Caco-2 (cell line): Measurements from ENCODE around the gene XIAP. TPM values are rescaled to one million over a fixed set of nuclear protein-coding genes. Genes with fewer than 3 reads are reported as not detected.
"Not testable (repeated sequence)": the region's sequence is repeated elsewhere in the genome, so short reads cannot be mapped to it uniquely, and the experiment has no call there.

ENCODE experiments used
- BruUV-seq: library from RNA; stranded (reverse); fragments of 400-500 nt; replicated peaks from 2 replicates; lab custom pipeline; 2021; lab: Mats Ljungman, UMichigan
- CTCF ChIA-PET: fragments of 300-600 bp; sonication (Branson Sonifier 250); formaldehyde crosslinking; loops from one replicate; lab custom pipeline; 2022; ENCODE audit warnings: antibody characterized with exemption; lab: Charles Lee
- POLR2A ChIA-PET: fragments of 300-600 bp; sonication (Branson Sonifier 250); formaldehyde crosslinking; loops from one replicate; lab custom pipeline; 2022; ENCODE audit warnings: antibody characterized with exemption; lab: Charles Lee
- DNase-seq, 2 experiments: peaks; one replicate each; pipeline versions ENCODE4 v3.0.0 to v3.0.0-alpha.2; 2020 to 2022
- H3K27me3 ChIP-seq: replicated peaks from 2 replicates; pipeline ENCODE4 v1.6.0; 2011; ENCODE audit warnings: low read length; ENCODE audit not compliant: control insufficient read depth, insufficient read depth
- H3K36me3 ChIP-seq: 2 replicates; pipeline ENCODE4 v1.5.1; 2011; ENCODE audit warnings: low read length; ENCODE audit not compliant: control insufficient read depth, insufficient read depth
- H3K4me1 ChIP-seq: fragments of 250-450 bp; sonication (Bioruptor Pico); 2 replicates; pipeline ENCODE4 v1.5.1; 2020; ENCODE audit warnings: mild to moderate bottlenecking
- H3K4me3 ChIP-seq: 2 replicates; pipeline ENCODE4 v1.5.1; 2011; ENCODE audit warnings: low read depth, mild to moderate bottlenecking, control low read depth, low read length
- H3K9me3 ChIP-seq: fragments of 250-450 bp; sonication (Bioruptor Pico); 2 replicates; pipeline ENCODE4 v1.5.1; 2020; ENCODE audit warnings: mild to moderate bottlenecking, moderate library complexity
- H3K27ac Mint-ChIP-seq: one replicate; pipeline ENCODE4 v1.8.0; 2022; ENCODE audit warnings: mixed read lengths; ENCODE audit not compliant: unreplicated experiment
- H3K27me3 Mint-ChIP-seq: one replicate; pipeline ENCODE4 v1.8.0; 2022; ENCODE audit warnings: mixed read lengths; ENCODE audit not compliant: insufficient read depth, unreplicated experiment
- H3K36me3 Mint-ChIP-seq: one replicate; pipeline ENCODE4 v1.8.0; 2022; ENCODE audit warnings: mild to moderate bottlenecking, mixed read lengths; ENCODE audit not compliant: insufficient read depth, unreplicated experiment
- H3K4me1 Mint-ChIP-seq: one replicate; pipeline ENCODE4 v1.8.0; 2022; ENCODE audit warnings: low read depth, mixed read lengths; ENCODE audit not compliant: unreplicated experiment
- H3K4me3 Mint-ChIP-seq: one replicate; pipeline ENCODE4 v1.8.0; 2022; ENCODE audit warnings: mild to moderate bottlenecking, moderate library complexity, mixed read lengths; ENCODE audit not compliant: unreplicated experiment
- H3K9me3 Mint-ChIP-seq: one replicate; pipeline ENCODE4 v1.8.0; 2022; ENCODE audit warnings: mixed read lengths; ENCODE audit not compliant: unreplicated experiment
- CTCF ChIP-seq, 2 experiments: fragments of 200-600 bp in 1 of 2; IDR thresholded peaks; 1 replicate in 1 of 2; 2 replicates in 1 of 2; pipeline versions ENCODE4 v1.5.1 to v1.8.0; 2011 to 2022; ENCODE audit warnings: antibody characterized with exemption in 1 of 2, control low read depth in 1 of 2, inconsistent platforms in 1 of 2, low read depth in 1 of 2, low read length in 1 of 2, mild to moderate bottlenecking in 1 of 2, moderate library complexity in 1 of 2; ENCODE audit not compliant: insufficient read depth in 1 of 2, severe bottlenecking in 1 of 2, unreplicated experiment in 1 of 2
- intact Hi-C: fragments of 100-400 bp; cut with micrococcal nuclease; formaldehyde crosslinking; loops from one replicate; pipeline ENCODE4 v1.10.0; 2022; ENCODE audit not compliant: unreplicated experiment
- total RNA-seq: library from RNA; stranded (reverse); gene quantifications from 2 replicates; pipeline ENCODE4 v1.2.3, GENCODE V29; 2022

The XIAP gene
- total RNA-seq, 1 experiment from 2014 or later, result 25.9 TPM

- Histone ChIP-seq H3K4me1 (no peaks in the 10 kb centered on the region), H3K36me3 (no peaks in the 10 kb centered on the region), H3K27me3 (no peaks in the 10 kb centered on the region), H3K4me3 (no peak overlapping the region), H3K9me3 (no peaks in the 10 kb centered on the region)
- Mint-ChIP-seq H3K27me3 (no peaks in the 10 kb centered on the region), H3K4me1 (peaks cover 6% of the 10 kb centered on the region), H3K36me3 (no peaks in the 10 kb centered on the region), H3K9me3 (no peaks in the 10 kb centered on the region), H3K4me3 (no peak overlapping the region), H3K27ac (no peak overlapping the region)
- no peak for TF ChIP-seq CTCF (IDR thresholded peaks at IDR 0.05; ENCODE audit: insufficient read depth in 1 of 2, low read depth in 1 of 2, low read length in 1 of 2, severe bottlenecking in 1 of 2, unreplicated experiment in 1 of 2)
- POLR2A ChIA-PET, result interaction anchor here (0.9 kb wide), 1 partner anchor 24 kb away, joined by 3 read pairs; the partner anchor contains the start of gene XIAP
- BruUV-seq, result no TSS peak
- intact Hi-C loops, result loop anchor here (10.0 kb wide), 1 partner anchor 209 kb away; no protein-coding TSS in a partner anchor
- CTCF ChIA-PET, result interaction anchor here (0.7 to 2.3 kb wide), 2 partner anchors 58 to 127 kb away, joined by 3 to 8 read pairs; no protein-coding TSS in a partner anchor
- no peak for DNase-seq
Observed at GRCh38 chrX:123835661-123836371, 24.0 kb upstream of the XIAP start.

GRCh38 chrX:123845129-123845528 is 14.7 kb upstream of the XIAP start:
- H3K36me3 Mint-ChIP-seq, CTCF ChIA-PET, POLR2A ChIA-PET, H3K27ac Mint-ChIP-seq, H3K9me3 Mint-ChIP-seq, H3K27me3 ChIP-seq, H3K4me3 ChIP-seq, H3K9me3 ChIP-seq, H3K4me1 Mint-ChIP-seq, H3K4me3 Mint-ChIP-seq, DNase-seq, H3K36me3 ChIP-seq, BruUV-seq, H3K27me3 Mint-ChIP-seq, H3K4me1 ChIP-seq, intact Hi-C loops: not testable (repeated sequence)

- H3K27ac Mint-ChIP-seq, result no peak overlapping the region
- Histone ChIP-seq H3K4me1 (no peaks in the 10 kb centered on the region), H3K9me3 (no peaks in the 10 kb centered on the region), H3K27me3 (no peaks in the 10 kb centered on the region), H3K36me3 (no peaks in the 10 kb centered on the region), H3K4me3 (no peak overlapping the region)
- peaks cover 8% of the 10 kb centered on the region for H3K4me1 Mint-ChIP-seq
- H3K36me3 Mint-ChIP-seq, result no peaks in the 10 kb centered on the region
- H3K27me3 Mint-ChIP-seq, result no peaks in the 10 kb centered on the region
- intact Hi-C loops, result no loop called here
- no peak for DNase-seq
- CTCF ChIA-PET, result no interaction called here
- no peak for TF ChIP-seq CTCF (IDR thresholded peaks at IDR 0.05; ENCODE audit: insufficient read depth in 1 of 2, low read depth in 1 of 2, low read length in 1 of 2, severe bottlenecking in 1 of 2, unreplicated experiment in 1 of 2)
- no peak overlapping the region for H3K4me3 Mint-ChIP-seq
- BruUV-seq, result no TSS peak
- POLR2A ChIA-PET, result no interaction called here
- H3K9me3 Mint-ChIP-seq, result no peaks in the 10 kb centered on the region
Observed at GRCh38 chrX:123846577-123847038, 13.2 kb upstream of the XIAP start.
